ENCODE results near the gene CLBA1.
"Not testable (repeated sequence)": the region's sequence is repeated elsewhere in the genome, so short reads cannot be mapped to it uniquely, and the experiment has no call there.

The CLBA1 gene

GRCh38 chr14:104985675-104986486 lies at the start of gene CLBA1:
Gene CLBA1, plus strand, starts transcription at chr14:104985788. Its CDS starts 644 bp downstream, at chr14:104986432.
- DNase-seq = peak; percentile 55 to 86 (median 70)

GRCh38 chr14:104935955-104936354 lies 49.6 kb upstream of the CLBA1 start:
- no peak for DNase-seq

GRCh38 chr14:104936361-104937155 lies 49.0 kb upstream of the CLBA1 start:
- DNase-seq = no peak

GRCh38 chr14:104937161-104937560 lies 48.4 kb upstream of the CLBA1 start:
- DNase-seq = no peak

GRCh38 chr14:104937694-104938365 lies 47.8 kb upstream of the CLBA1 start:
- DNase-seq = no peak

- DNase-seq = no peak
Measured at GRCh38 chr14:104938436-104938835, 47.2 kb upstream of the CLBA1 start.

GRCh38 chr14:104938960-104939359 lies 46.6 kb upstream of the CLBA1 start:
- DNase-seq = no peak

GRCh38 chr14:104939666-104940410 lies 45.8 kb upstream of the CLBA1 start:
- no peak for DNase-seq

GRCh38 chr14:104940526-104941150 lies 45.0 kb upstream of the CLBA1 start:
- no peak for DNase-seq

- no peak for DNase-seq
Measured at GRCh38 chr14:104941508-104942365, 43.9 kb upstream of the CLBA1 start.

- DNase-seq = no peak
Measured at GRCh38 chr14:104942586-104942985, 43.0 kb upstream of the CLBA1 start.

- not testable (repeated sequence) for DNase-seq
Measured at GRCh38 chr14:104943216-104944015, 42.2 kb upstream of the CLBA1 start.

- DNase-seq = not testable (repeated sequence)
Measured at GRCh38 chr14:104944016-104944308, 41.6 kb upstream of the CLBA1 start.

- not testable (repeated sequence) for DNase-seq
Measured at GRCh38 chr14:104944436-104945205, 41.0 kb upstream of the CLBA1 start.

GRCh38 chr14:104945266-104945665 lies 40.3 kb upstream of the CLBA1 start:
- DNase-seq = not testable (repeated sequence)

- DNase-seq = not testable (repeated sequence)
Measured at GRCh38 chr14:104945986-104946965, 39.3 kb upstream of the CLBA1 start.

GRCh38 chr14:104947201-104947600 lies 38.4 kb upstream of the CLBA1 start:
- not testable (repeated sequence) for DNase-seq
